NCI-H2081 treated with DMSO at 0.1 percent for 48 hours (cell line): ENCODE measurements around the gene SNAI3.

Experiments used
- DNase-seq: peaks from one replicate; lab custom pipeline; 2025; lab: John Stamatoyannopoulos, UW

The SNAI3 gene

GRCh38 chr16:88649924-88650748 lies 36.2 kb downstream of the SNAI3 start:
- DNase-seq, result no peak

DNA sequence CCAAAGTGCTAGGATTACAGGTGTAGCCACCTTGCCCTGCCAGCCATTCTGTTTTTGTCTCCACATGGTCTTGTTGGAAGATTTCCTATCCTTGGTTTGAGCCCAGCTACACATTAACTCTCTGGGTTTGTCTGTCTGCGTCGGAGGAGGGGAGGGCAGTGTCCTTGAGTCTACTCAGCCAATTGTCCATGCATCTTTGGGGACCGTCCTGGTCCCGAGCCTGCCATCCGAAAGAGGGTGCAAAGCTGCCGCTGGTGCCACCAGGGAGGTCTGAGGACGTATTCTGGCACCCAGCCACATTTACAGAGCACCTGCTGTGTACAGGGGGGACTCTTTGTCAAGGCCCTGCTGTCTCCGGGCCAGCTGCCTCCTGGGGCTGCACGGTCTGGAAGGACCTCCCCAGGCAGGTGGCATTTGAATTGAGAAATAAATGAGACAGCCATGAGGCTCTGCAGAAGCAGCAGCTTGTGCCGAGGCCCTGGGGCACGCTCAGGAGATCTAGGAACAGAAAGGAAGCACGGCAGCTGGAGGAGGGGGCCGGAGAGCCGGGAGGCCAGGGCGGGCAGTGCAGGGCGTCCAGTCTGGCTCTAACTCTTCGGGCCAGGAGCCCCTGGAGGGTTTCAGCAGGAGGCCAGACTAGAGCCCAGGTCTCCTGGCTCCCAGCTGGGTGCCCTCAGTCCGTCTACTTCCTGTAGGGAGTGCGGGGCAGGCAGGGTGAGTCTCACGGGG lies 36.9 kb downstream of the SNAI3 start:
- no peak for DNase-seq

DNA sequence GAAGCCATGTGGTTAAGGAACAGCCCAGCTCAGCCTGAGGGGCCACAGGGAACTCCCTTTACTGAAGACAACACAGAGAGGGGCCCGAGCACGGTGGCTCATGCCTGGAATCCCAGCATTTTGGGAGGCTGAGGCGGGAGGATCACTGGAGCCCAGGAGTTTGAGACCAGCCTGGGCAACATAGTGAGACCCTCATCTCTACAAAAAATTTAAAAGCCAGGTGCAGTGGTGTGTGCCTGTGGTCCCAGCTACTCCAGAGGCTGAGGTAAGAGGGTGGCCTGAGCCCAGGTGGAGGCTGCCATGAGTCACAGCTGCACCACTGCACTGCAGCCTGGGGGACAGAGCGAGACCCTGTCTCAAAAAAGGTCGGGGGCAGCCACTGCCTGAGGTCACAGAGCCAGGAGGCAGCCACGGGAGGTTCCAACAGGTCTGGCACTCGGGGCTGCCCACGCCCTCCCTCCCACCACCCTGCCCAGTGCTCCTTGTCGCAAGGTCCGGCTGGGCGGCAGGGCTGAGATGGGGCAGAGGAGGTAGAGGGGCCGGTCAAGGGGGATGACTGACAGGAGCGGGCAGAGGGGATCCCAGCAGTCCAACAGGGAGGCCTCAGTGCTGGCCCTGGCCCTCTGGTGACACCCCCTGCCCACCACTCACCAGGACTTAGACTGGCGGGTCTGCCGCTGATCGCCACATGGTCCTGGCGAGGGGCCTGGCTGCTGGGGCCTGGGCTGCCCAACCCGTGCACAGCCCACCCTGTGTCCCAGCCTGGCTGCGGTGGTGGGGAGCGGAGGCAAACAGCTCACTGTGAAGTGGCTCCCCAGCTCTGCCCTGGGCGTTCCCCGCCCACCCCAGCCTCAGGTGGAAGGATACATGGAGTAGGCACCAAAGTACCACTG lies 38.9 kb downstream of the SNAI3 start:
- DNase-seq, result no peak

GRCh38 chr16:88646345-88647034 lies 39.8 kb downstream of the SNAI3 start:
- DNase-seq, result no peak

DNA sequence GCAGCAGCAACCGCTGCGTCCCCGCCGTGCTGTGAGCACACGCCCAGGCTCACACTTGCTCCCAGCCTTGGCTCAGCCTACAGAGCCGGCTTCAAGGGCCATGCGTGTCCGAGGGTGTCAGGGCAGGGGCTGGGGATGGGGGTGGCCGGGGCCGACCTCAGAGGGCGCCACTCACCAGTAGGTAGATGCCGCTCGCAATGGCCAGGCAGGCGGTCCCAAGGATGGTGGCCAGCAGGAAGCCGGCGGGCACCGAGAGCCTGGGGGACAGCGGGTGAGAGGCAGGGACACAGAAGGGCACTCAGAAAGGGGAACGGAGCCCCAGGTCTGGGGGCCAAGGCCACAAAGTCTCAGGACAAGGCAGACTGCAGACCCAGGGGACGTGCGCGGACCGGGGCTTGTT lies 40.4 kb downstream of the SNAI3 start:
- no peak for DNase-seq

- no peak for DNase-seq
These were observed 40.9 kb downstream of the SNAI3 start for GRCh38 chr16:88645455-88645854.

DNA sequence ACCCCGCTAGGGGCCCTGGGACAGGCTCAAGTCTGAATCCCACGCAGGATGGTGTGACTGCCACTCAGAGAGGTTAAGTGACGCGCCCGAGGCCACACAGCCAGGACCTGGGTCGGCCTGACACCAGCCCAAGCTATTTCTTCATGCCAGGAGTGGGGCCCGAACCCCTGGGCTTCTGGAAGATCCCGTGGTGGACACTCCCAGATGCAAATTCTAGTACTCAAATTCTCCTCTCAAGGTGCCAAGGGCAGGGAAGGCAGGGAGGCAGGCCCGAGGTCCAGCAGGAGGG lies 42.7 kb downstream of the SNAI3 start:
- DNase-seq, result no peak

DNA sequence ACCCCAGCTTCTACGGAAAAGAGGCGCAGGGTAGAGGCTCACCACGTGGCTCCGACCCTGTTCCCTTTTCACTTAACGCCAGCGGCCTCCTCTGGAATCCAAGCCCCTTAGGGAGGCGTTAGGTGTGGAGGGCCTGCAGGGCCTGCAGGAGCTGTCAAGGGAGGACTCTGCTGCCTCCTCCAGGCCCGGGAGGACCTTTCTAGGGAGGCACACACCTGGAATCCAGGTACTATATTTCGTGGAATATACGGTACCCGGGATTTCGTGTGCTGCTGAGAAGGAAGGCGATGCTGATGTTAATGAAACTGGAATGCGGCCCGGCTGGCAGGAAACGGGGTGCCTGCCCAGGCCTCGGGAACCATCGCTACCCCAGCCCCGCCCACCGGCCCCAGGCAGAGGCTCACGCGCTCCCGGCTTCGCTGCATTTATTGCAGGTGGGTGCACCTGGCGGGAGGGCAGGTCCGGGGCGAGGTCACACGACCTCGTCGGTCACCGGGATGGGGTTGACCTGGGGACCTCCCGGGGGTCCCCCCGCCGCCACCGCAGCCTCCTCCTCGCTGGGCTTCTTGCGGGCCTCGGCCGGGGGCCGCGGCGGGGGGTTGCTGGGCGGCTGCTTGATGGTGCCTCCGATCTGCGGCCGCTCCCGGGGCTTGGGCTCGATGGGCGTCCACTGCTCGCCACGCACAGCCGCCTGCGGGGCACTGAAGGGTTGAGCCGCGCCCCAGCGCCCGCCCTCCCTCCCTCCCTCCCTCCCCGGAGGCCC lies 43.2 kb downstream of the SNAI3 start:
- no peak for DNase-seq

- no peak for DNase-seq
These were observed 45.6 kb downstream of the SNAI3 start for GRCh38 chr16:88640498-88641247.

DNA sequence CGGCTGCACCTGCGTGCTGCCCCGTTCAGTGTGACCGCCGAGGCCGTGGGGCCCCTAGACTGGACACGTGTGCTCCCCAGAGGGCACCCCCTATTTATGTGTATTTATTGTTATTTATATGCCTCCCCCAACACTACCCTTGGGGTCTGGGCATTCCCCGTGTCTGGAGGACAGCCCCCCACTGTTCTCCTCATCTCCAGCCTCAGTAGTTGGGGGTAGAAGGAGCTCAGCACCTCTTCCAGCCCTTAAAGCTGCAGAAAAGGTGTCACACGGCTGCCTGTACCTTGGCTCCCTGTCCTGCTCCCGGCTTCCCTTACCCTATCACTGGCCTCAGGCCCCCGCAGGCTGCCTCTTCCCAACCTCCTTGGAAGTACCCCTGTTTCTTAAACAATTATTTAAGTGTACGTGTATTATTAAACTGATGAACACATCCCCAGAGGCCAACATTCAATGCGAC lies 46.2 kb downstream of the SNAI3 start:
- DNase-seq, result no peak

GRCh38 chr16:88639231-88640038 lies 46.9 kb downstream of the SNAI3 start:
- no peak for DNase-seq

- DNase-seq, result no peak
These were observed 47.7 kb downstream of the SNAI3 start, which contains the start of gene IL17C for GRCh38 chr16:88638323-88639230. Gene IL17C, plus strand, starts transcription at chr16:88638572. Its CDS starts 70 bp downstream, at chr16:88638642.

DNA sequence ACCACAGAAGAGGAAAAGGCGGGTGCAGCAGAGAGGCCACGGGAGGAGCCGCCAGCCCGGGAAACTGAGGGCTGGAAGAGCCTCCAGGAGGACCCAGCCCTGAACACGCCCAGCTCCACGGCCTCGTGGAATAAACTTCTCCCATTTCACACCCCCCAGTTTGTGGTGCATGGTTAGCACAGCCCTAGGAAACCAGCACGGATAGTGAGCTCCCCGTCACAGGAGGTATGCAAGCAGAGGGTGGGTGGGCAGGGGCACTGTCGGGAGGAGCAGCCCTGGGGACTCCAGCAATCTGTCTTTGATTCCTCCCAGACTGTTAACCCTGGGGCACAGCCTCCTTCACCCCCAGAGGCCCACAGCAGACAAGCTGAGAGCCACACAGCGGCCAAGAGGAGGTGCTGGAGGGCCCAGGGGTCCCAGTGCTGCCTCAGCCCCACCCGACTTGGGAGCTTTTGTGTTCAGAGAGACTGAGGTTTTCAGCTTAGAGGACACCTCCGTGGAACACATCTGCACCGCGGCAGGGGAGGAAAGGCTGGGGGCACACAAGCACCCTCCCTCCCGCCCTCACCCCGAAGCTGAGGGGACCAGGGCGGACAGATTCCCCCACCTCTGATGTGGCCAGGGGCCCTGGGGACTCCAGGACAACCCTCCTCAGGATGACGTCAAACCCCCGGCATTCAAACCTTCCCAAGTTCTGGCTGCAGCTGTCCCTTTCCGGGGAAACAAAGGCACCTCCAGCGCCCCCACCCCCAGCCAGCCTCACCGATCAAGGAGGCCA lies 49.6 kb downstream of the SNAI3 start:
- no peak for DNase-seq

DNA sequence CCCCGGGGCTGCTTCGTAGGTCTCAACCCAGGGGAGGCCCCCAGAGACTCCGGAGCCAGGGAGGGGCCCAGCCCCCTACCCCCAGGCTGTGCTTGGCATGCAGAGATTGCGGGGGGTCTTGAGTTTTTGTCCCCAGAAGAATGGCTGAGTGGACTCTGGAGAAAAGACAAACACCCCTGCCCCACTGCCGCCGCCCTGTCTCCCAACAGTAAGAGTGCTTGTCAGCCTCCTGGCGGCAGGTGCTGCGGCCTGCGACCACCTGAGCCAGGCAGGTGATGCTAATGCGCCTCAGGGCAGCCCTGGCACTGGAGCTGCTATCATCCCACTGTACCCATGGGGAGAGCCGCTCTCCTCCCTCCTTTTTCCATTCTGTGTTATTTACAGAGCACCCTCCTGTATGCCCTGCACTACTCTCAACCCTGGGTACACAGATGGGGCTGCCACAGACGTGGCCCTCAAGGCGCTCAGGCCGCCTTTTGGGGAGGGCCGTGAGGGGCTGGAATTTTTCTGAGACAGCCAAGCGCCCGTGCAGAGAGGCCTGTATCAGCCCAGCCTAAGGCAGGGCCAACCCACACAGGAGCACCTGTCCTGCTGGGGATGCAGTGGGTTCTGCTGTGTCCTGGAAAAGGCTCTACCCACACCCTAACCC lies 50.5 kb downstream of the SNAI3 start:
- DNase-seq, result no peak

GRCh38 chr16:88634994-88635670 lies 51.2 kb downstream of the SNAI3 start:
- DNase-seq, result no peak
